LNCAP (cell line): ENCODE results near the gene ZNF324B.

Experiments used
- TF ChIP-seq, protein P1 (sequence below): fragments of 450-650 bp; IDR thresholded peaks from 2 replicates; pipeline ENCODE4 v1.5.1; 2017; ENCODE audit warnings: mild to moderate bottlenecking

The ZNF324B gene

DNA sequence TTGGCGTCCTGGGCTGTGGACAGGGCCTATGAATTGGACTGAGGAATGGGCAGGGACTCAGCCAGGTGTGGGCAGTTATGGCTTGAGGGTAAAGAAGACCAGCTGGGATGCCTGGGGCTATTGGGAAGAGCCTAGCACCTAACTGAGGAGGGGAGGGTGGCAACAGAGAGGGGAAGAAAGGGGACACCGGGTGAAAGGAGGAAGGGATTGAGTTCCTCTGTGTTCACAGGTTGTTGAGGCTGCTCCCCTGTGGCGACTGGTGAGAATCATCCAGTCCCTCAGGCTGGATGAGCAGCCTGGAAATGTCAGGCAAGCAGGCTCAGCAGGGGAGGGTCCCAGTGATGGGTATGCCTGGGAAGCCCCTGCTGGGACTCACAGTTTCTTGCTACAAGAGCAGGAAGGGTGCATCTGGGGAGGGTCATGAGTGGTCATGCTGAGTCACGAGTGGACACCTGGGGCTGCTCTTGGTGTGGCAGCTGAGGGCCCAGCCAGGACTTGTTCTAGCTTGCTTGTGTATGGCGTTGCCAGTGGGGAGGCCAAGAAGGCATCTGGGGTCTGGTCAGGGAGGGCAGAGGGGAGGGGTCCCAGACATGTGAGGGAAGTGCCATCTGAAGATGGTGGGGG is 16.9 kb downstream of the ZNF324B start:
- TF ChIP-seq, protein P1, sequence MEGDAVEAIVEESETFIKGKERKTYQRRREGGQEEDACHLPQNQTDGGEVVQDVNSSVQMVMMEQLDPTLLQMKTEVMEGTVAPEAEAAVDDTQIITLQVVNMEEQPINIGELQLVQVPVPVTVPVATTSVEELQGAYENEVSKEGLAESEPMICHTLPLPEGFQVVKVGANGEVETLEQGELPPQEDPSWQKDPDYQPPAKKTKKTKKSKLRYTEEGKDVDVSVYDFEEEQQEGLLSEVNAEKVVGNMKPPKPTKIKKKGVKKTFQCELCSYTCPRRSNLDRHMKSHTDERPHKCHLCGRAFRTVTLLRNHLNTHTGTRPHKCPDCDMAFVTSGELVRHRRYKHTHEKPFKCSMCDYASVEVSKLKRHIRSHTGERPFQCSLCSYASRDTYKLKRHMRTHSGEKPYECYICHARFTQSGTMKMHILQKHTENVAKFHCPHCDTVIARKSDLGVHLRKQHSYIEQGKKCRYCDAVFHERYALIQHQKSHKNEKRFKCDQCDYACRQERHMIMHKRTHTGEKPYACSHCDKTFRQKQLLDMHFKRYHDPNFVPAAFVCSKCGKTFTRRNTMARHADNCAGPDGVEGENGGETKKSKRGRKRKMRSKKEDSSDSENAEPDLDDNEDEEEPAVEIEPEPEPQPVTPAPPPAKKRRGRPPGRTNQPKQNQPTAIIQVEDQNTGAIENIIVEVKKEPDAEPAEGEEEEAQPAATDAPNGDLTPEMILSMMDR, result no peak

DNA sequence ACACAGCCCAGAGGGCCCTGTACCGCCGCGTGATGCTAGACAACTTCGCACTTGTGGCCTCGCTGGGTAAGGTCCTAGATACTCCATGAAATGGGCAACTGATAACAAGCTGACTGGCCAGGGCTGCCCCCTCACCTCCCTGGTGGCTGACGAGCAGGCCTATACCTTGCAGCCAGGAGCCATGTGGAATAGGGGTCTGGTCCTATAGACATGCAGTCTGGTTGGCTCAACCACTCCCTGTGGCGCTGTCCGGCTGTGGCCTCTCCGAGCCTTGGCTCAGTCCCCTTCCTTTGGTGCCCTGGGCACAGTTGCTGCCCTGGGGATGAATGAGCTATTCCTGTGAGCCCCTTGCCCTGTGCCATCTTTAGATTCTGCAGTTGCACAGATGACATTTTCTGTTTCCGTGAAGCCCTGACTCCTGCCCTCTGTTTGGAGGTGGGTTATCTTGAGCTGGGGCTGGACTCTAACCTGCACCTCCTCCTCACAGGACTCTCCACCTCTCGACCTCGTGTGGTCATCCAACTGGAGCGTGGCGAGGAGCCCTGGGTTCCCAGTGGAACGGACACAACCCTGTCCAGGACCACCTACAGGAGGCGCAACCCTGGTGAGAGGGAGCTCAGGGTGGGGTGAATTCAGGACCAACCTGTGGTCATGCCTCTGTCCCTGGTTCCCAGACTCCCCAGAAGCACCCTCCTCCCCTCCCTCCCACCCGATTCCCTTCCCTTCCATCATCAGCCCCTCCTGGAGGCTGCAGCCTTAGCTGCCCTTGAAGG is 18.0 kb downstream of the ZNF324B start:
- TF ChIP-seq, protein P1, result no peak

DNA sequence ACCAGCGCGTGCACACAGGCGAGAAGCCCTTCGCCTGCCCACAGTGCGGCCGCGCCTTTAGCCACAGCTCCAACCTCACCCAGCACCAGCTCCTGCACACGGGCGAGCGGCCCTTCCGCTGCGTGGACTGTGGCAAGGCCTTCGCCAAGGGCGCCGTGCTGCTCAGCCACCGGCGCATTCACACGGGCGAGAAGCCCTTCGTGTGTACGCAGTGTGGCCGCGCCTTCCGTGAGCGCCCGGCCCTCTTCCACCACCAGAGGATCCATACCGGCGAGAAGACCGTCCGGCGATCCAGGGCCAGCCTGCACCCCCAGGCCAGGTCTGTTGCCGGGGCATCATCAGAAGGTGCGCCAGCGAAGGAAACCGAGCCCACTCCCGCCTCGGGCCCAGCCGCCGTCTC is 20.3 kb downstream of the ZNF324B start:
- TF ChIP-seq, protein P1, result no peak

DNA sequence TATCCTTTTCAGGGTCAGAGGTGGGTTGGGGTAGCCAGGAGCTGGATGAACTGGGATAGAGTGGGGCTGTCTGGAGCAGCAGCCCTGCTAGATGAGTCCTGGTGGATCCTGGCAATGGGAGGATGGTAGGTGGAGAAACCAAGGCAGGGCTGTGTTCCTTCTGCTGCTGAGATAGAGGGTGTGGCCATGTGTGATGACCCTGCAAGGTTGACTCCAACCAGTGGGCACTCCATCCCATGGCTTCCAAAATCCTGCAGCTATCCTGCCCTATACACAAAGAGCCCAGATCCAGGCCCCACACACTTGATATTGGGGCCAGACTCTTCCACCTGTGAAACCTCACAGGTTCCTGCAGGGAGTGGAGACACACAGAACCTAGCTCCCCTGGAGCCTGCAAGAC is 22.4 kb downstream of the ZNF324B start:
- TF ChIP-seq, protein P1, result no peak

DNA sequence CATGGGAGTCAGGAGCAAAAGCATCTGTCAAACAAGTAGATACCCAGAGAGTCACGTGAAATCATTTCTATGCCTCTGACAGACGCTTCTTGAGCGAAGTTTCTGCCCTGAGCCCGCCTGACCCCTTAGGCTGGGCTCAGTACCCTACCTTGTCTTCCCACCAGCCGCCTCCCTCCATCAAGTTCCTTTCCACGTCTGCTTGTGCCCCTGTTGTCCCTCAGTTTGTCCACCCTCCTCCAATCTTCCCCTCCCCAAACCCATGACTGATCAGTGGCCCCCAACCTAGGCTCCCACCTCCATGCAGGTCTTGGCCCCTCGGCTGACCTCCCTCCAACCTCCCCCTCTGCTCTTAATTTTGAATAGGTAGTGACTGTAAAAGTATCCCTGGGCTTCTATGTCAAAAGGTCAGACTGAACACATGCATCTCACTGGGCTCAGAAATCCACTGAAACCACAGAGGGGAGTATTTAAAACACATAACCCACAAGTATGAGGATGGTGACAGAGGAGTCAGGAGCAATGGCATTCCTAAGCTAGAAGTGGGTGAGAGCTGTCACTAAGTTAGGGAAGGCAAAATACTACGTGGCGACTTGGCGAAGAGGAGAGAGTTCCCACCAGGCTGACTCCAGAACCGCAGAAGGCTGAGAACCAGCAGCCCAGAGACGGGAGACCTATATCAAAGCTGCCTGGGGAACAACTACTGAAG is 23.0 kb downstream of the ZNF324B start:
- TF ChIP-seq, protein P1, result no peak

DNA sequence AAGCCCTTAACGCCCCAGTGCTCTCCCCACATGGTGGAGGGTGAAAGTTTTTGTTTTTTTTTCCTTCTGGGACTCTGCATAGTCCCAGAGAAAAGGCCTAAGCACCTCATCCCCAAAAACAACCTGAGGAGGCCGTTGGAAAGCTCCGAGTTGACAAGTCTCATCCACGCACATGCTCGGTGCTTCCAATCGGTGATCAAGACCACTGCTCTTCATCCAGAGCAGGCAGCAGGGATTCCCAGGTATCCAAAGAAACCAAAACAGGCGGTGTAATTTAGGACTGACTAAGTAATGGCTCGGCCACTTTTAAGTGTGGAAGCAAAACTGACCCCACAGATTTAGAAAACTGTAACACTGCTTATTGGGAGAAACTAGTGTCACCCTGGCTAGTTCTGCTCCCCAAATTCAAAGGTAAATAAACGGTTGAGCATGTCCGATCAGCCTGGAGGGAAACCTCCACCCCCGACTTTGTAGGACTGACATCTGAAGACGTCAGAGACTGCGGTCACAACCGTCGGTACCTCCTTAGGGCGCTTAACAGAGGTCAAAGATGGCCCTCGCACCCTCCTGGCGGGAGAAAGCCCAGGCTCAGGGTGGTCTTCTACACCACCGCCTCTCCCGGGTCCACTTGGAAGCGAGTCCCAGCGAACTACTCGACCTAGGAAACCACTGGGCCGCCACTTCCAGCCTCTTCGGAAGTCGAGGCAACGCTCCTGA is 23.7 kb downstream of the ZNF324B start:
- TF ChIP-seq, protein P1, result no peak
